CD4-positive, alpha-beta T cell treated with Interleukin-6 for 4 hours (primary cell): ENCODE data around the gene NLRP5.
"Not testable (repeated sequence)": the region's sequence is repeated elsewhere in the genome, so short reads cannot be mapped to it uniquely, and the experiment has no call there.

Source experiments
- DNase-seq: peaks from one replicate; pipeline ENCODE4 v3.0.0-alpha.2; 2020; ENCODE audit warnings: mixed read lengths

NLRP5 gene

GRCh38 chr19:55986487-55986886 is at the start of gene NLRP5:
Gene NLRP5, plus strand, starts transcription at chr19:55986775.
- no peak for DNase-seq

- DNase-seq, result no peak
These were observed 47.4 kb upstream of the NLRP5 start for GRCh38 chr19:55939206-55939605.

GRCh38 chr19:55940306-55940705 is 46.3 kb upstream of the NLRP5 start:
- DNase-seq, result no peak

- DNase-seq, result no peak
These were observed 39.0 kb upstream of the NLRP5 start, which contains the start of gene NLRP8 for GRCh38 chr19:55947532-55947931. Gene NLRP8, plus strand, starts transcription at chr19:55947832.

- DNase-seq, result not testable (repeated sequence)
These were observed 36.0 kb upstream of the NLRP5 start for GRCh38 chr19:55950566-55950965.

GRCh38 chr19:55956431-55956830 is 30.1 kb upstream of the NLRP5 start:
- no peak for DNase-seq

- no peak for DNase-seq
These were observed 28.2 kb upstream of the NLRP5 start for GRCh38 chr19:55958356-55958755.

GRCh38 chr19:55959996-55960675 is 26.4 kb upstream of the NLRP5 start:
- no peak for DNase-seq

- DNase-seq, result no peak
These were observed 24.4 kb upstream of the NLRP5 start for GRCh38 chr19:55962186-55962585.

GRCh38 chr19:55973982-55974381 is 12.6 kb upstream of the NLRP5 start:
- no peak for DNase-seq

- DNase-seq, result no peak
These were observed 6.2 kb upstream of the NLRP5 start for GRCh38 chr19:55980415-55980814.

- DNase-seq, result no peak
These were observed 1.3 kb upstream of the NLRP5 start for GRCh38 chr19:55985254-55985653.

GRCh38 chr19:55990831-55991230 is 4.3 kb downstream of the NLRP5 start:
- DNase-seq, result no peak

- DNase-seq, result no peak
These were observed 6.9 kb downstream of the NLRP5 start for GRCh38 chr19:55993492-55993891.

GRCh38 chr19:56014765-56015164 is 28.2 kb downstream of the NLRP5 start:
- DNase-seq, result no peak

GRCh38 chr19:56015756-56016155 is 29.2 kb downstream of the NLRP5 start:
- no peak for DNase-seq

GRCh38 chr19:56019325-56019724 is 32.8 kb downstream of the NLRP5 start:
- not testable (repeated sequence) for DNase-seq

GRCh38 chr19:56020355-56020975 is 33.9 kb downstream of the NLRP5 start:
- not testable (repeated sequence) for DNase-seq

- no peak for DNase-seq
These were observed 40.2 kb downstream of the NLRP5 start for GRCh38 chr19:56026769-56027168.

- no peak for DNase-seq
These were observed 67.0 kb downstream of the NLRP5 start for GRCh38 chr19:56053596-56053995.

GRCh38 chr19:56066152-56067023 is 79.8 kb downstream of the NLRP5 start:
- peak; percentile 73 for DNase-seq

- DNase-seq, result no peak
These were observed 83.1 kb downstream of the NLRP5 start for GRCh38 chr19:56069642-56070041.

GRCh38 chr19:56071151-56071550 is 84.6 kb downstream of the NLRP5 start:
- no peak for DNase-seq

GRCh38 chr19:56076498-56076897 is 89.9 kb downstream of the NLRP5 start:
- DNase-seq, result peak; percentile 50
